ENCODE results near the gene CA10. TPM values are rescaled to one million over a fixed set of nuclear protein-coding genes. Genes with fewer than 3 reads are reported as not detected.
A peak's percentile ranks its signal among the peaks of the same experiment; 100 is the strongest.

Gene CA10
- total and polyA plus RNA-seq, 9 of the 15 experiments (the other 6 are each of a cell fraction or from before 2014, with no cell fraction given): not detected

GRCh38 chr17:51692917-51693316 lies 465.6 kb downstream of the CA10 start:
- POLR2A ChIA-PET: no interaction called here
- BruUV-seq (replicated peaks): no TSS peak
- FAIRE-seq (no peak), ATAC-seq (no peak), DNase-seq (ENCODE audit: extremely low read depth in 1 of 4, low spot score in 3 of 4) (no peak)
- Histone ChIP-seq H3K4me2 (ENCODE audit: insufficient read depth, low read length) (no peak overlapping the region), H3K4me3 (no peak overlapping the region), H3K79me2 (ENCODE audit: control insufficient read depth, insufficient read depth, low read length) (no peaks in the 10 kb centered on the region), H3K9me1 (ENCODE audit: control insufficient read depth, insufficient read depth, low read length) (no peaks in the 10 kb centered on the region), H3K9ac (ENCODE audit: insufficient read depth in 1 of 2, low read depth in 2 of 2, low read length in 2 of 2) (no peak overlapping the region), H3K36me3 (ENCODE audit: control insufficient read depth, insufficient read depth, low read length) (no peaks in the 10 kb centered on the region), H4K20me1 (replicated peaks; ENCODE audit: control insufficient read depth, insufficient read depth, low read length) (no peaks in the 10 kb centered on the region), H2AFZ (ENCODE audit: low read depth, low read length) (no peak overlapping the region), H3K27ac (ENCODE audit: extremely low read depth, low read depth, low read length) (no peak overlapping the region), H3K27me3 (ENCODE audit: control insufficient read depth in 2 of 2, insufficient read depth in 2 of 2, low read length in 2 of 2) (no peaks in the 10 kb centered on the region), H3K4me1 (replicated peaks in 1 of 2; ENCODE audit: control insufficient read depth in 2 of 2, insufficient read depth in 2 of 2, low read length in 2 of 2) (no peaks in the 10 kb centered on the region), H3K9me3 (replicated peaks; ENCODE audit: control insufficient read depth, insufficient read depth, low read depth, low read length) (no peaks in the 10 kb centered on the region)
- intact Hi-C loops (cut with micrococcal nuclease): no loop called here
- in situ Hi-C loops (cut with MboI): no loop called here
- 0% methylated on average over 2 of the region's 2 CpGs for WGBS (ENCODE audit: insufficient coverage, low coverage, missing lambda C conversion rate)
- TF ChIP-seq ZFP36 (IDR thresholded peaks at IDR 0.05; ENCODE audit: low read depth, low read length, partially characterized antibody) (no peak), TRIM24 (IDR thresholded peaks at IDR 0.05) (peak; percentile 81 to 82; a peak in 3 of 4 replicates), ZNF146 (CRISPR knock-in tag; IDR thresholded peaks at IDR 0.05; ENCODE audit: unreplicated experiment) (no peak), E2F5 (CRISPR knock-in tag; IDR thresholded peaks at IDR 0.05) (no peak), REST (IDR thresholded peaks at IDR 0.05; ENCODE audit: borderline replicate concordance) (peak; percentile 84), REST (CRISPR knock-in tag; IDR thresholded peaks at IDR 0.05; ENCODE audit: low read depth) (no peak), KLF16 (IDR thresholded peaks at IDR 0.05) (peak; percentile 72)
- CTCF ChIA-PET (ENCODE audit: low intra/inter-chr PET ratio): no interaction called here

Measured in K562 (cell line).